ENCODE measurements around the gene MACROD2.

MACROD2 gene

DNA sequence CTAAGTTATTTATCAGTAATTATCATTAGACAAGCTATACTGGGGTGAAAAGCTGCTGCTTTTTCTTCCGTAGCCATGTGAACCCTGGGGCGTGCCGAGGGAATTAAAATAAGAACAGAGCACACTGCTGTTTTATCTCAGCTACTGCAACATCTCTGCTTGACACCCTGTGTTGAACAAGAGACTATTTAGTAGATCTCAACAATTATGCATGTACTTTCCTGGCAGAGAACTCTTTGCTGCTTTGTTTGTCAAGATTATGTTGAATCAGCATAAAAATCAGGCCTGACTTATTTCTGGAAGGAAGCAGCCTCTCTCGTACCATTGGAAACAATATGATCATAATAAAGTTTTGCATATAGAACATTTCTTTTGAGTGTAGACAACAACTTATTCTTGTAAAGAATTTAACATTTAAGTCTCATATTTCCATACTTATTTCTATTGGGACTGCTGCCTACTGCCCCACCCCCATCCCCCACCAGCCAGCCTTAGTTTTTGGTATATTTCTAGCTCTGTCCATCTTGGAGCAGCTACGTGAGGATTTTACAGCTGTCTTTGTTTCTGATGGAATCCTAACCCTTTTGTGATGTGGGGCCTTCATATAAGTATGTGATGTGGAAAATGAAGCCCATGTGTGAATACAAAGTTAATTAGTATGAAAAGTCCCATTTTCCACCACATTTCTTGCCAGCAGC lies 1566.5 kb downstream of the MACROD2 start:
- ATAC-seq: no peak

GRCh38 chr20:15563836-15564235 lies 1568.5 kb downstream of the MACROD2 start:
- ATAC-seq: no peak; the same call in 2 of the 3 replicates
- TF ChIP-seq ZFP3 (CRISPR knock-in tag; IDR thresholded peaks at IDR 0.05): no peak
- TF ChIP-seq, protein P1, sequence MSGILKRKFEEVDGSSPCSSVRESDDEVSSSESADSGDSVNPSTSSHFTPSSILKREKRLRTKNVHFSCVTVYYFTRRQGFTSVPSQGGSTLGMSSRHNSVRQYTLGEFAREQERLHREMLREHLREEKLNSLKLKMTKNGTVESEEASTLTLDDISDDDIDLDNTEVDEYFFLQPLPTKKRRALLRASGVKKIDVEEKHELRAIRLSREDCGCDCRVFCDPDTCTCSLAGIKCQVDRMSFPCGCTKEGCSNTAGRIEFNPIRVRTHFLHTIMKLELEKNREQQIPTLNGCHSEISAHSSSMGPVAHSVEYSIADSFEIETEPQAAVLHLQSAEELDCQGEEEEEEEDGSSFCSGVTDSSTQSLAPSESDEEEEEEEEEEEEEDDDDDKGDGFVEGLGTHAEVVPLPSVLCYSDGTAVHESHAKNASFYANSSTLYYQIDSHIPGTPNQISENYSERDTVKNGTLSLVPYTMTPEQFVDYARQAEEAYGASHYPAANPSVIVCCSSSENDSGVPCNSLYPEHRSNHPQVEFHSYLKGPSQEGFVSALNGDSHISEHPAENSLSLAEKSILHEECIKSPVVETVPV (CRISPR knock-in tag; IDR thresholded peaks at IDR 0.05): no peak
- no peak for TF ChIP-seq CSDC2 (CRISPR knock-in tag; IDR thresholded peaks at IDR 0.05)
- TF ChIP-seq PPARA (CRISPR knock-in tag; IDR thresholded peaks at IDR 0.05; ENCODE audit: borderline replicate concordance): no peak
- no peak for TF ChIP-seq CREB5 (CRISPR knock-in tag; IDR thresholded peaks at IDR 0.05; ENCODE audit: low read depth)
- no peak for TF ChIP-seq ZNF565 (CRISPR knock-in tag; conservative IDR thresholded peaks at IDR 0.05; ENCODE audit: low read depth)
- TF ChIP-seq TOX (CRISPR knock-in tag; IDR thresholded peaks at IDR 0.05; ENCODE audit: borderline replicate concordance): no peak
- no peak for TF ChIP-seq ARNTL (CRISPR knock-in tag; IDR thresholded peaks at IDR 0.05; ENCODE audit: borderline replicate concordance, low read depth)
- no peak for TF ChIP-seq ISL1 (CRISPR knock-in tag; IDR thresholded peaks at IDR 0.05)
- TF ChIP-seq ZC3H10 (CRISPR knock-in tag; IDR thresholded peaks at IDR 0.05): no peak
- no peak for TF ChIP-seq BACH2 (CRISPR knock-in tag; IDR thresholded peaks at IDR 0.05; ENCODE audit: borderline replicate concordance)

More for the DNA sequence above, 1566.5 kb downstream of the MACROD2 start:
- TF ChIP-seq CREB5 (CRISPR knock-in tag; IDR thresholded peaks at IDR 0.05; ENCODE audit: low read depth) (no peak), ZNF565 (CRISPR knock-in tag; conservative IDR thresholded peaks at IDR 0.05; ENCODE audit: low read depth) (no peak)

GRCh38 chr20:15564981-15565380 lies 1569.7 kb downstream of the MACROD2 start:
- no peak for ATAC-seq
- TF ChIP-seq ISL1 (CRISPR knock-in tag; IDR thresholded peaks at IDR 0.05): no peak
- no peak for TF ChIP-seq TOX (CRISPR knock-in tag; IDR thresholded peaks at IDR 0.05; ENCODE audit: borderline replicate concordance)
- TF ChIP-seq ZNF8 (CRISPR knock-in tag; IDR thresholded peaks at IDR 0.05): no peak
- TF ChIP-seq CREB5 (CRISPR knock-in tag; IDR thresholded peaks at IDR 0.05; ENCODE audit: low read depth): no peak
- TF ChIP-seq OSR1 (CRISPR knock-in tag; IDR thresholded peaks at IDR 0.05): no peak
- TF ChIP-seq ZC3H10 (CRISPR knock-in tag; IDR thresholded peaks at IDR 0.05): no peak
- no peak for TF ChIP-seq ZFP3 (CRISPR knock-in tag; IDR thresholded peaks at IDR 0.05)
- TF ChIP-seq BACH2 (CRISPR knock-in tag; IDR thresholded peaks at IDR 0.05; ENCODE audit: borderline replicate concordance): no peak
- TF ChIP-seq PATZ1 (CRISPR knock-in tag; IDR thresholded peaks at IDR 0.05; ENCODE audit: borderline replicate concordance): no peak
- TF ChIP-seq, protein P2, sequence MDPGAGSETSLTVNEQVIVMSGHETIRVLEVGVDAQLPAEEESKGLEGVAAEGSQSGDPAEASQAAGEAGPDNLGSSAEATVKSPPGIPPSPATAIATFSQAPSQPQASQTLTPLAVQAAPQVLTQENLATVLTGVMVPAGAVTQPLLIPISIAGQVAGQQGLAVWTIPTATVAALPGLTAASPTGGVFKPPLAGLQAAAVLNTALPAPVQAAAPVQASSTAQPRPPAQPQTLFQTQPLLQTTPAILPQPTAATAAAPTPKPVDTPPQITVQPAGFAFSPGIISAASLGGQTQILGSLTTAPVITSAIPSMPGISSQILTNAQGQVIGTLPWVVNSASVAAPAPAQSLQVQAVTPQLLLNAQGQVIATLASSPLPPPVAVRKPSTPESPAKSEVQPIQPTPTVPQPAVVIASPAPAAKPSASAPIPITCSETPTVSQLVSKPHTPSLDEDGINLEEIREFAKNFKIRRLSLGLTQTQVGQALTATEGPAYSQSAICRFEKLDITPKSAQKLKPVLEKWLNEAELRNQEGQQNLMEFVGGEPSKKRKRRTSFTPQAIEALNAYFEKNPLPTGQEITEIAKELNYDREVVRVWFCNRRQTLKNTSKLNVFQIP (CRISPR knock-in tag; IDR thresholded peaks at IDR 0.05; ENCODE audit: borderline replicate concordance, low read depth): no peak

GRCh38 chr20:15565786-15566185 lies 1570.5 kb downstream of the MACROD2 start:
- ATAC-seq: no peak
- TF ChIP-seq TOX (CRISPR knock-in tag; IDR thresholded peaks at IDR 0.05; ENCODE audit: borderline replicate concordance): no peak
- TF ChIP-seq BACH2 (CRISPR knock-in tag; IDR thresholded peaks at IDR 0.05; ENCODE audit: borderline replicate concordance): no peak
- no peak for TF ChIP-seq ESRRG (CRISPR knock-in tag; IDR thresholded peaks at IDR 0.05)
- no peak for TF ChIP-seq PATZ1 (CRISPR knock-in tag; IDR thresholded peaks at IDR 0.05; ENCODE audit: borderline replicate concordance)
- no peak for TF ChIP-seq SNAI2 (CRISPR knock-in tag; IDR thresholded peaks at IDR 0.05)
- TF ChIP-seq OSR1 (CRISPR knock-in tag; IDR thresholded peaks at IDR 0.05): no peak
- TF ChIP-seq CREB5 (CRISPR knock-in tag; IDR thresholded peaks at IDR 0.05; ENCODE audit: low read depth): no peak
- no peak for TF ChIP-seq ZC3H10 (CRISPR knock-in tag; IDR thresholded peaks at IDR 0.05)
- TF ChIP-seq, protein P1 (CRISPR knock-in tag; IDR thresholded peaks at IDR 0.05): no peak
- TF ChIP-seq GLIS3 (CRISPR knock-in tag; IDR thresholded peaks at IDR 0.05): no peak
